CD4-positive, alpha-beta T cell treated with Interleukin-6 at 100 ng/mL for 8 hours (primary cell): Measurements from ENCODE around the gene FOXL1.

Experiments
- DNase-seq: peaks from one replicate; pipeline ENCODE4 v3.0.0-alpha.2; 2020; ENCODE audit warnings: mixed read lengths, low spot score

The FOXL1 gene

DNA sequence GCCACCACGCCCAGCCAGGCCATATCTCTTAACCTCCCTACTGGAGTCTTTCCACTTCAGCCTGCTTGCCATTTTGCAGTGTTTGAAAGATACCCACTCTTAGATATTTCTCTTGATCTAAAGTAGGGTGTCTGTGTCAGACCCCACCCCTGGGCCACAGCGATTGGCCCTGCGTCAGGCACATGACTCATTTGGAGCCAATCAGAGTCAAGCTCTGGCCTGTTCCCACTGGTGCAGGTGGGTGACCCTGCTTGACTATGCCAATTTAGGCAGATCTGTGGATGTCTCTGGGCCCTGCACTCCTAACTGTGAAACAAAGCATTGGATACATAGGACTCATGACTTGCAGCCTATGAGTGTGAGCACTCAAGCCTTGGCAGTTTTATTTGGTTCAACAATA is 27.6 kb downstream of the FOXL1 start:
- DNase-seq = no peak

DNA sequence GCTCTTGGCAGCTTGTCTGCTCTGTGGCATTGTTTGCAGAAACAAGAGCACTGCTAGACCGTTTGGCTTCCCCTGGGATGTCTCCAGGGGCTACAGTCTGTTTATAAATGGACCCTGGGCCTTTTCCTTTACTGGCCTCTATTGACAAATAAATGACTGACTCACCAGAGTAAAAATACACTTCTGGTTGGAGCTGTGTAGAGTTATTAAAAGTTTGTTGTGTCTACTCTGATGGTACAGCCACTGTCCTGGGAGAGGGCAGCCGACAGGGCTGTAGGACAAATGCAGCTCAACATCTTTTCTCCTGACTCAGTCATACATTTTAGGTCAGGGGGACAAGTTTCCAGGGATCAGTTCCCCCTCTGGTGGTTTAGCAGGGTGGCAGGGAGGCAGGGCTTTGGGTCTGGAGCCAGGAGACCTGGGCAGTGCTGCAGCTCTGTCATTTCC is 30.0 kb downstream of the FOXL1 start:
- no peak for DNase-seq

DNA sequence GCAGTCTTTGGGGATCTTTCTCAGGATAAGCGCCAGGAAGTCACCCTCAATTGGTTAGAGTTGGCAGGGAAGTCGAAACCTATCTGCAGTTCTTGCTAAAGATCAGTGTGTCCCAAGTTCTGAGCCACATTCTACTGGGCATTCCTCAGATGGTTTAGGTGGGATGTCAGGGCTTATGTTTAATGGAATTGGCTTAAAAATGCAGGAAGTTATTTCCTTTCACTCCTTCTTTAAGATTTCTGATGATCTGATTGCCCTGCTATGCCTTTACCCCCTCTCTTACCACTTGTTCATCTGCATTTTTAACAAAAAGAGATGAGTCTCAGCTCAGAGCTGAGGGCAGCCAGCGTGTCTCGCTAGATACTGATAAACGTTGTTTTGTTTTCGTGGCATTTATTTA is 30.8 kb downstream of the FOXL1 start:
- no peak for DNase-seq

DNA sequence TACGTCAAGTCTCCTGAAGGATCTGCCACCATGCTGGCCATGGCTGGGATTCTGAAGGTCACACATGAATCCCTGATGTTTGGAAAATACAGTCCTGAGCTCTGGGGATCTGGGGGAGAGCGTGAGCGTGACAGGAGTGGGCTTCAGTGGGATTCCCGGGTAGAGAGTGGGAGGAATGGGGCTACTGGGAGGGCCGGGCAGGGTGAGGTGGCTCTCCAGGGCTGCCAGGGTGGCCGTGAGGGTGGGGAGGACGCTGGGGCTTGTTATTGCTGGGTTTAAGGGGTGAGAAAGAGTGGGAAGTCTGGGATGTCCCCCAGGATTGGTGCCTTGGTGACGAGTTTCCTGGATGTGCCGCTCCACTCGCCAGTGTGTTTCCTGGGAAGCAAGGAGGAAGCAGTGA is 31.3 kb downstream of the FOXL1 start:
- DNase-seq = no peak

DNA sequence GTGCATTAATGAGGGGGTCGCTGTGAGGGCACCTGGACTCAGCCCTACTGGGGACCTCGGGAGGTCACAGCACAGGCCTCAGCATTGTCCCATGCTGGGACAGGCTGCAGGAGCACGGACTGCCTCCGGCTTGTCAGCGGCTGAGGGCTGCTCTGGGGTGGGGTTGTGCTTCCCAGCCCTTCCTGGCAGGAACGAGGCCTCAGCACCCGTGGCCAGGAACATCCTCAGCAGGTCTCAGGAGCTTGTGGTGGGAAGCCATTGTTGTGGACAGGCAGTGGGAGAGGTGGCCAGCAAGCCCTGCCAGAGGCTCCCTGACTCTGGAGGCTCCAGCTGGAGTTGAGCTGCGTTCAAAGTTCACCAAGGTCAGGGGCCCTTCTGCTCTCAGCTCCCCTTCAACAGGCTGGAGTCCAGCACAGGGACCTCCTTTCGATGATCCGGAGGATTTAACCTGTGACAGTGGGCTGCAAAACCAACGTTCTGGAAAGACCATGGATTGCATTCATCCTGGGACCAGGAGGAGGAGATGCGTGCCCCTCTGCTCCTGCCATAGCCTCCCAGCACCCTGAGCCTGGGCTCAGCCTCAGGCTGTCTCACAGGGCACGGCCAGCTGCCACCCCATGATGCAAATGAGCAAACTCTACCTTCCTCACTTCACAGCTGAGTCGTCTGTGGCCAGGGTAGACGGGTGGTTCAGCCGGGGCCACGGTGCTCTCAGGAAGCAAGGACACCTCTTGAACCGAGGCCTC is 32.6 kb downstream of the FOXL1 start:
- DNase-seq = no peak

DNA sequence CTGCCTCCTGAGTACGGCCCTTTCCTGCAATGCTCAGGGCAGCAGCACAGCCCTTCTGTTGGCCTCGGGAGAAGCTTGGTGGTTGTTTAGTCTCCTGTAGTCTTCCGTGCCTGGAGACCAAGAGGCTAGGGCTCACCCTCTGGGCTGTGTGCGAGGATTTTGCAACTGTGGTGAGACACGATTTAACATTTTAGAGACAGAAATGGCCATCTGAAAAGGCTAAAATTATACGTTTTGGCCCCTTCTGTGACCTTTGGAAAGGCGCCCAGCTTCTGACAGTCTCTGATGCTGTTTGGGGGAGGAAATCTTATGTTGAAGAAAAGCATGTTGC is 33.1 kb downstream of the FOXL1 start:
- no peak for DNase-seq

DNA sequence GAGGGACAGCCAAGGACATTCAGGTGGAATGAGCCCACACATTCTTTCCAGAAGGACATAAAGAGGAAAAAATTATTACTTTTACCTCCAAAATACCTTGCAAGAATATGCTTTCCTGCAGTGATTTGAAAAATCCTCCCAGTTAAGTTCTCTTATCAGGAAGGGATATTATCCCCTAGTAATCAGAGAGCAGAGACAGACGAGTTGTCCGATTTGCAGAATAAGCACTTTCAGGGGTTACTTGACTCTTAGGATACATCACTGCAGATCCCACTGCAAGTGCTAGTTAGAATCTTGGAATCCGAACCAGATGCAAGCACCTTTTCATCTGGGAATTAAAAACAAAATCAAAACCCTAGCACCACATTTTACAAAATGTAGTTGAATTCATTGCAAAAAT is 33.6 kb downstream of the FOXL1 start:
- DNase-seq = no peak

DNA sequence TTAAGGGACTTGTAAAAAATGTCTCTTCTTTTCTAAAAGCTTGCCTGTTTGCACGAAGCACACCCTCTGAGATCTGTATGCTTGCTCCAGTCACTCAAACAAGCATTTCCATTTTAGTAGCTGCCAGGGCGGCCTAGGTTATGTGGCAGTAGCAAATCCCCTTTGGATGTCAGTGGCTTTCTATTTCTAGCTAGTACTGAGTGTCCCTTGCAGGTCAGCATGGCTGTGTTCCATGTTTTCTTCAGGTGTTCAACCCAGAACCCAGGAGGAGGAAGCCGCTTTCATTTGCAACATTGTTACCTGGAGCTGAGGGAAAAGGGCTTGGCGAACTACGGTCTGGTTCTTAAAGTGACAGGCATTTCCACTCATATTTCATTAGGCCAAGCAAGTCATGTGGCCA is 36.4 kb downstream of the FOXL1 start:
- no peak for DNase-seq

DNA sequence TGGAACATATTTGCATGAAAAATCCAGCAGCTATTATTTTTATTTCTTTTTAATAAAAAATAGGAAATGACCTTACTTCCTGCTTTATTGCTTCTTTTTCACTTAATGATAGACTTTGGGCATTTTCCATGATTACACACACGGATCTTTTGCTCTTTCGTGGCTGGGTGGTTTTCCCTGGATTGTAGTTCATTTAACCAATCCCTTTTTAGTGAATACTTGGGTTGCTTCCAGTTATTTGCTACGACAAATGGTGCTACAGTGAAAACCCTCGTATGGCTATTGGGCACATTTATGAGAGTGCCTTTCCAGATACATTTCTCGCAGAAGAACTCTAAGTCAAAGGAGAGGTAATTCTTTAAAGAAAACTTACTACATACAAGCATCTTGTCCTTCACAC is 38.6 kb downstream of the FOXL1 start:
- no peak for DNase-seq

DNA sequence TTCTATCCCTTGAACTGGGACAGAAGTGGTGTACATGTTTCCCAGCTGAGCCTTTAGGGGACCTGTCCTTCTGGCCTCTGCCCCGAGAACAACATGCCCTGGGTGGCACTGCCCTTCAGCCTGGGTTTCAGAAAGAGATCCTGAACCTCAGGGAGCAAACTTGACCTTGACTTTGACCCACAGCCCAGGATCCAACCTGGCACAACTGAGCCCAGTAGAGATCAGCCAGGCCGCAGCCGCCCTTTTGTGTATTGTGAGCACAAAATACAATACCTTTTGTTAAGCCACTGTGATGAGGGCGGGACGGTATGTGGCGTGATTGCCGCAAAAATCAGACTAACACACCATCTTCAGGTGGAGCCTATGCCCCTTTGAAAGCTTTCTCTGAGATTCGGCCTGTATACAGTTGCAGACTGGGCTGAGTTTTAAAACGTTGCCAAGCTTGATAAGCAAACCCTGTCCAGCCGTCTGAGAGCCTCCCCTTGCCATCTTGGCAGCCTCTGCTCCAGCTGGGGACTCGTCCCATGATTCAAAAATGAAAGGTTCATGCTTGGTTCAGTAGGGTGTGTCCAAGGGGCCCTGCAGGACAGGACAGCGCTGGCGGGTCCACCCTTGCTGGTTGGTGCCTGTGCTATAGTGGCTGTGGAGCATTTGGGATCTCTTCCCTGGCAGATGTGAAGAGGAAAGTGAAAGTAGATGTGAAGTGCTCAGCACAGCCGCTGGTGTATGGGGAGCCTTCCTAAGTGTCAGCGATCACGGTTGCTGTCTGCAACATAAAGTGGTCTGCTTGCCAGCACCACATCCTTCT is 40.3 kb downstream of the FOXL1 start:
- no peak for DNase-seq

DNA sequence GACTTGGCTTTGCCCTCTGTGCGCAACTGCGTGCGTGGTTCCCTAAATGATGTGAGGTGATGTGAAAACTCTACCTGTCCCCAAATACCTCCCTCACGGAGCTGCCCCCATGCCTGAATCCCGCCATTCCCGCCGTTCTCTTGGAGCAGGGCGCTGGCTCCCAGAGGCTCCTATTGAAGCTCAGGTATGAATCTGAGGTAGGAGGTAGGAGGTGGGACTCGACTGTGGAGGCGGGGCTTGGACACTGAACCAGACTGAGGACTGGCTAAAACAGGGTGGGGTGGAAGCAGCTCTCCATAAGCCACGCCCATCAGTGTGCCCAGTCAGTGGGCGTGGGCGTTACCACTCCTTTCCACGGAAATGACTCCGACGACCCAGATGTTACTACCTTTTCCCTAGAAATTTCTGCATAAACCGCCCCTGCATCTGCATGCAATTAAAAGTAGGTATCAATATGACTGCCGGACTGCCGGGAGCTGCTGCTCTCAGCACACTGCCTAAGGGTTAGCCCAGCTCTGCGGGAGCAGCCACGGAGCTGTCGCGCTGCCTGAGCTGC is 41.0 kb downstream of the FOXL1 start:
- DNase-seq = no peak

DNA sequence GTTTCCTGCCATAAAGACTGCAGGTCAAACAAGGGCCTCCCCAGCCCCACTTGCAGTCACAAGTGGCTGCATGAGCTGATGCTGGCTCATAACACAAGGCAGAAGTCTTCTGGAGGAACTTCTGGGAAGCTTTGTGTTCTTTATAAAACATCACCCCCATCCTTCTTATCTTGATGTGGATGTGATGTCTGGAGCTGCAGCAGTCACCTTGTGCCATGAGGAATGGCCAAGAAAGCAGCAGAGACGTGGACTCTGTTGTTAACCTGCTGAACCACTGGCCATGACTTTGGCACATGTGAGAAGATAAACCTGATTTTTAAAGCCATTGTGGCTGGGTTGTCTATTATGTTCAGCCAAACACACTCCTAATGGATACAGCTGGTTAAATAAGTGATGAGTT is 41.8 kb downstream of the FOXL1 start:
- no peak for DNase-seq

DNA sequence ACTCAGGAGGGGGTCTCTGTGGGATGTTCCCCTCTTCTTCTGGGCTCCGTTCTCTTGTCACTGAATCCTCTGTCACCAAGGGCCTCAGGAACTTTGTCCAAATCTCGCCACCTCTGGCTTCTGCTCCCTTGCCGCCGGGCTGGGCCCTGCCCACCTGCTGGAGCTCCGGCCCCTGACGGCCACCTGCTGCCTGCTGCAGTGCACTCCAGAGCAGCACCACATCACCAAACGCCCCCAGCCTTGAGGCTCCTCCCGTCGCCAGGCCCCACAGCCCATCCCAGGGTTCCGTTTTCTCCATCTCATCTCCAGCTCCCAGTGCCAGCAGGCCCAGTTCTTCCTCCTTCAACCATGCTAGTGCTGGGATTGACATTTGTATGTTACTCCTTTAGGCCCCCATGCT is 43.6 kb downstream of the FOXL1 start:
- DNase-seq = no peak

DNA sequence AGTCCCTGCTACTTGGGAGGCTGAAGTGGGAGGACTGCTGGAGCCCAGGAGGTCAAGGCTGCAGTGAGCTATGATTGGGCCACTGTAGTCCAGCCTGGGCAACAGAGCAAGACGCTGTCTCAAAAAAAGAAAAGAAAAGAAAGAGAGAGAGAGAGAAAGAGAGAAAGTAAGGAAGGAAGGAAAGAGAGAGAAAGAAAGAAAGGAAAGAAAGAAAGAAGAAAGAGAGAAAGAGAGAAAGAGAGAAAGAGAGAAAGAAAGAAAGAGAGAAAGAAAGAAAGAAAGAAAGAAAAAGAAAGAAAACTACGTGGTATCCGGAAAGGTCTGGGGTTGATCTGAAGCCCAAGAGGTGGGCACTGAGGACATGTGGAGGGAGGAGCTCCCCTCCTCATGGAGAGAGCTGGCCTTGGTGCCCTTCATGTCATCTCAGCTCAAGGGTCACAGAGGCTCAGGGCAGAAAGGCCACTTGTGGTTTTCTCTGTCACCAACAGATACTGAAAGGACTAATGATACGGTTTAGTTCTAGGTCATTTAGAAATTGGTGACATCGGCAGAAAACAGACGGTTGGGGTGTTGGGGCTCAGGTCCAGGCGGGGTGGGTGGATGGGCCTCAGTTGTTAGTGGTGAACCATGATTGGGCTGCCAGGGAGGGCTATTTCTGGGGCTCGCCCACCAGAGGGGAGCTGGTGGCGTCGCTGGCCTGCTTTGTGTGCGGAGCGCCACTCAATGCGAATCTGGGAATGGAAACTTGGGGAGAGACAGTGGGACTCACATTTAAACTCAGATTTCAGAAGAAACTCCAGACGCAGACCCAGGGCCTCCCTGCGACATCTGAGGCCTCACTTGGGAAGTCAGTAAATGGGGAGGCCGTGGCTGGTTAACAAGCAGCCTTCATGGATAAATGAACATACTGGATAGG is 44.6 kb downstream of the FOXL1 start:
- no peak for DNase-seq

DNA sequence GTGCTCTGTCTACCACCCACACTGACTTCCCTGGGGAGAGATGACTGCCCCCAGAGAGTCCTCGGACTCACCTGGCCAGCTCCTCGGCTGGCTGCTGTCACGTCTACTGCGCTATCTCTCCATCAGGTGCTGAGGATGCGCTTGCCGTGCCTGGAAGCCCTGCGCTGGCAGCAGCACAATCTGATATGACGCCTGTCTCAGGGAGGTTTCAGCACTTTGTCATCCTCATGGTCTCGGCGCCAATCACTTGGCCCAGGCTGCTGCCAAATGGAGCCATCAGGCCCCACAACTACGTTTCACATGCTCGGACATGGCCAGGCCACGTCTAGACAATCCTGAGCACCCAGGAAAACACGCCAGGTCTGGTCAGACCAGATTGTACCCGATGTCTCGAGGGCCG is 46.7 kb downstream of the FOXL1 start:
- no peak for DNase-seq

DNA sequence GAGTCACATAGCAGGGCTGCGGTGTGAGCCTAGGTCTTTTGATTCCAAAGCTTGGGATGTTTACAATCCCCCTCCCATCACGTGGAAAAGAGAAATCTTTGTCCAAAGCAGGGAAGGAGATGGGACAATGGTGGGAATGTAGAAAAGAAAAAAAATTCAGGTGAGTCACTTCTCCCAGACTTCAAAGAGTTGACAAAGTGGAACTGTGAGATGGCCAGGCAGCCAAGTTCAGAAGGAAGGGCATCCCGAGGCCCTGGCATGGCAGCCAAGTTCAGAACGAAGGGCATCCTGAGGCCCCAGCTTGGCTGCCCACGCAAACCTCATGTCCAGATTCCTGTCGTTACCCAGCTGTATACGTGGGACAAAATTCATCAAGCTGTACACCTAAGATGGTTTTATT is 47.5 kb downstream of the FOXL1 start:
- no peak for DNase-seq

DNA sequence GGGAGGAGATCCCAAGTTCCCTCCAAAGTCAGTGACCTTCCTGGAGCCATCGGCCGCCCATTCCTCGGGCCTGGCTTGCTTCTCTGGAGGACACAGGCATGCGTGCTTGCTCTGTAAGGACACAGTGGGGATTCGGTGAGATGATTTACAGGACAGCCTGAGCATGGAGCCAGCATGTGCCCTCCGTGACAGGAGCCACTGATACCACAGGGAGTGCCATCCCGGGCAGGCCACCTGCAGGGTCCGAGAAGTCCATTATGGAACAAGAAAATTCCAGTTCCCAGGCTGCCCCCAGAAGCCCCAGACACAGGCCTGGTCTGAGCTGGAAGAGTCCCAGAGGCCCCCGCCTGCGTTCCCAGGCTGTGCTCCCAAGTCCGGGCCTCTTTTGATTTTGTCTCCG is 47.9 kb downstream of the FOXL1 start:
- no peak for DNase-seq

DNA sequence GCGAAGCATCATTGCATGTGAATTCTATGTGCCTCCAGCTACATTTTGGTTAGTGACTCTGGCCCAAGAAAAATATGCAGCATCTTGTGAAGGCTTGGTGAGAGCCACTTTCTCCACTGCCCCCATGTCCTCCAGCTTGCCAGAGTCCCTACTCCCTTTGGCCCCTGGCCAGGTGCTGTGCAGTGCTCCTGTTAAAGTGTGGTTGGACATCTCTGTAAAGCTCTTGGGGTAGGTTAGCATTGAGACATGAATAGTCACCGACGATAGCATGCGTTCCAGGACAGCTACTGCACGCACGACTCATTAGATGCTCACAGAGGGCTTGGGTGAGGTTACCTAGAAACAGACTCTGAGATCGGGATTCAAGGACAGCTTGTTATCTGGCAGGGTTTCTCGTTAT is 48.6 kb downstream of the FOXL1 start:
- no peak for DNase-seq

DNA sequence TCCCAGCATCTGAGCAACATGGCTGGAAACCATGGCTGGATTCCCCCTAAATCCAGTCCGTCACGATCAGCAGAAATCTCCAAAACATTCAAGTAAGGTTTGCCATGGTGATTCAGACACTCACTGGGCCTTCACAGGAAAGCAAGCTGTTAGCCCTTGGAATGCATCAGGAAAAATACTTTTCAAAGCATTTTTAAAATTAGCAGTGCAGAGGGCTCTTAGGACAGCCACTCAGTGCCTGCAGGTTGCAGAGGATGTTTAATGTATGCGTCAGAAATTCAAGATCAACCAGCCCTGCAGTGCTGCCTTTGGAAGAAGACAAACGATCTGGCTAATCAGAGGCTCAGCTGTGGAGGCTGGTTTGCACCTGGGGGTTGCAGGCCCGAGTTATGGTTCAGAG is 50.3 kb downstream of the FOXL1 start:
- no peak for DNase-seq

DNA sequence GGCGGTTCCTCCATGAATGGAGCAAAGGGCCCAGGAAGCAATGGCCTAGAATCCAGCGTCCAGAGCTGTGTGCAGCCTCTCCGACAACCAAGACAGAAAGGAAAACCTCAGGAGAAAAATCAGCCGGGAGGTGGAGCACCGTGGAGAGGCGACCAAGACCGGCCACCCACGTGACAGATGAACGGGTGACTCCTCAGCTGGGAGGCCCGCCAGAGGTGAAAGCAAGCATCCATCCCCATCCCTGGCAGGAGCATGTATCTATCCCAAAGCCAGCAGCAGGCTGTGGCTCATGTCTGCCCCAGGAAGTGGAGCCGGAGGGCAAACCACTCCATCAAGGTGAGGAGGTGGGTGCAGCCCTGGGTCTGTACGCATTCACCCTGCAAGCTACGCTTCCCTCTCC is 52.1 kb downstream of the FOXL1 start:
- no peak for DNase-seq

DNA sequence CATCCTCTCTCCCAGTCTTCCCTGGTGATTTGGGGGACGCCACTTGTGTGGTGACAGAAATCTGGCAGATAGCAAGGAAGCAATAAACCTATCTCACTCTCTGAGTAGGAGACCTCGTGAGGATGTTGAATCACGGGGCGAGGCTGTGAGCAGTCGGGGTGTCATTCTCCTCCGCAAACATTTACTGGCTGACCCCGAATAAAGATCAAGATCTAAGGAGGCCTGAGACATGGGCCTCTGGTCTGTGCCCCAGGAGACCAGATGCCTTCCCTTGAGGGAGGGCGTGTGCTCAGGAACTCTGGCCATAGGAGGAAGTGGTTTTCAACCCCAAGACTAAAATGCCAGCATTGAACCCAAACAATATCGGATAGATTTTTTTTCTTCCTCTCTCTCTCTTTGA is 53.1 kb downstream of the FOXL1 start:
- DNase-seq = no peak
